HG02970 (cell line): Measurements from ENCODE around the gene METTL1.
A peak's percentile ranks its signal among the peaks of the same experiment; 100 is the strongest.
"Not testable (repeated sequence)": the region's sequence is repeated elsewhere in the genome, so short reads cannot be mapped to it uniquely, and the experiment has no call there.

Experiments
- ATAC-seq: cut with Tn5 transposase; IDR thresholded peaks from one replicate; pipeline ENCODE4 v1.9.1; 2021; ENCODE audit warnings: mild to moderate bottlenecking, moderate library complexity, moderate number of reproducible peaks; ENCODE audit not compliant: unreplicated experiment, low FRiP score

Gene METTL1

GRCh38 chr12:57800965-57801364 is 29.1 kb upstream of the METTL1 start:
- no peak for ATAC-seq

GRCh38 chr12:57797933-57798332 is 26.0 kb upstream of the METTL1 start:
- no peak for ATAC-seq

GRCh38 chr12:57796996-57797395 is 25.1 kb upstream of the METTL1 start:
- ATAC-seq, result no peak

GRCh38 chr12:57795354-57795753 is 23.4 kb upstream of the METTL1 start:
- no peak for ATAC-seq

GRCh38 chr12:57793920-57794319 is 22.0 kb upstream of the METTL1 start:
- ATAC-seq, result no peak

GRCh38 chr12:57783861-57784260 is 12.0 kb upstream of the METTL1 start:
- no peak for ATAC-seq

- no peak for ATAC-seq
Measured at GRCh38 chr12:57783466-57783801, 11.5 kb upstream of the METTL1 start.

GRCh38 chr12:57782608-57783465 is 10.9 kb upstream of the METTL1 start, which contains the start of gene TSFM:
TSS of gene TSFM (plus strand) at chr12:57782787. CDS start at chr12:57782802, 15 bp downstream.
- ATAC-seq, result peak; percentile 87

GRCh38 chr12:57782243-57782607 is 10.3 kb upstream of the METTL1 start:
- peak; percentile 10 for ATAC-seq

GRCh38 chr12:57781801-57782200 is 9.9 kb upstream of the METTL1 start:
- ATAC-seq, result no peak

GRCh38 chr12:57781244-57781643 is 9.3 kb upstream of the METTL1 start:
- ATAC-seq, result no peak

- no peak for ATAC-seq
Measured at GRCh38 chr12:57780284-57780897, 8.5 kb upstream of the METTL1 start.

- ATAC-seq, result no peak
Measured at GRCh38 chr12:57779736-57780135, 7.8 kb upstream of the METTL1 start.

- ATAC-seq, result no peak
Measured at GRCh38 chr12:57777911-57778310, 6.0 kb upstream of the METTL1 start.

GRCh38 chr12:57777367-57777766 is 5.5 kb upstream of the METTL1 start:
- ATAC-seq, result no peak

GRCh38 chr12:57776247-57776587 is 4.3 kb upstream of the METTL1 start:
- ATAC-seq, result no peak

- no peak for ATAC-seq
Measured at GRCh38 chr12:57775563-57776246, 3.8 kb upstream of the METTL1 start.

- no peak for ATAC-seq
Measured at GRCh38 chr12:57775044-57775443, 3.1 kb upstream of the METTL1 start.

GRCh38 chr12:57774634-57775033 is 2.7 kb upstream of the METTL1 start:
- ATAC-seq, result not testable (repeated sequence)

GRCh38 chr12:57772429-57773322 is 771 bp upstream of the METTL1 start, which contains the start of gene EEF1AKMT3:
TSS of gene EEF1AKMT3 (plus strand) at chr12:57772614. CDS start at chr12:57772725, 111 bp downstream.
- peak; percentile 5 for ATAC-seq
